Left renal pelvis (tissue), 4 donors: ENCODE results near the gene CARD10. TPM values are rescaled to one million over a fixed set of nuclear protein-coding genes. Genes with fewer than 3 reads are reported as not detected.
"Not testable (repeated sequence)": the region's sequence is repeated elsewhere in the genome, so short reads cannot be mapped to it uniquely, and the experiment has no call there.

ENCODE experiments used
- DNase-seq, 4 donors: peaks; one replicate each; pipeline ENCODE4 v3.0.0-alpha.2; 2013; ENCODE audit warnings: low read depth in 4 of 4, low spot score in 3 of 4
- polyA plus RNA-seq, 4 donors: library from polyadenylated mRNA; unstranded; fragments of 120-200 nt; gene quantifications; one replicate each; pipeline ENCODE4 v1.2.1, GENCODE V29; 2013; ENCODE audit not compliant: insufficient read length in 4 of 4

CARD10 gene
- polyA plus RNA-seq, 4 donors, result 13.4 to 27.7 (median 16.6) TPM

GRCh38 chr22:37557321-37558001 is 38.2 kb upstream of the CARD10 start:
- DNase-seq, result no peak

GRCh38 chr22:37556710-37557109 is 37.5 kb upstream of the CARD10 start:
- DNase-seq, result no peak

- DNase-seq, result no peak
These were observed 35.8 kb upstream of the CARD10 start for GRCh38 chr22:37555029-37555428.

GRCh38 chr22:37553725-37554124 is 34.5 kb upstream of the CARD10 start:
- DNase-seq, result no peak

GRCh38 chr22:37552524-37553163 is 33.4 kb upstream of the CARD10 start:
- peak in 3 of 4 donors; percentile 76 to 87 (median 82) for DNase-seq

GRCh38 chr22:37551981-37552380 is 32.8 kb upstream of the CARD10 start:
- DNase-seq, result no peak

GRCh38 chr22:37550921-37551320 is 31.7 kb upstream of the CARD10 start:
- DNase-seq, result not testable (repeated sequence)

- peak in 2 of 4 donors; percentile 58 to 75 for DNase-seq
These were observed 30.5 kb upstream of the CARD10 start for GRCh38 chr22:37549704-37550059.

- DNase-seq, result no peak
These were observed 28.1 kb upstream of the CARD10 start for GRCh38 chr22:37547251-37547741.

GRCh38 chr22:37546437-37547250 is 27.4 kb upstream of the CARD10 start:
- DNase-seq, result peak in 2 of 4 donors; percentile 83 to 84

- peak; percentile 84 to 90 (median 88) for DNase-seq
These were observed 26.7 kb upstream of the CARD10 start for GRCh38 chr22:37545703-37546436.

- no peak for DNase-seq
These were observed 25.9 kb upstream of the CARD10 start for GRCh38 chr22:37544955-37545702.

- DNase-seq, result no peak
These were observed 23.7 kb upstream of the CARD10 start for GRCh38 chr22:37542959-37543358.

GRCh38 chr22:37542416-37542815 is 23.2 kb upstream of the CARD10 start:
- not testable (repeated sequence) for DNase-seq

GRCh38 chr22:37539790-37540189 is 20.6 kb upstream of the CARD10 start:
- DNase-seq, result not testable (repeated sequence)

- peak in 3 of 4 donors; percentile 82 to 88 (median 86) for DNase-seq
These were observed 19.6 kb upstream of the CARD10 start for GRCh38 chr22:37538590-37539357.

GRCh38 chr22:37535159-37535558 is 15.9 kb upstream of the CARD10 start:
- DNase-seq, result no peak

- DNase-seq, result no peak
These were observed 15.2 kb upstream of the CARD10 start for GRCh38 chr22:37534445-37534844.

GRCh38 chr22:37533995-37534394 is 14.8 kb upstream of the CARD10 start:
- no peak for DNase-seq
